Measurements from ENCODE around the gene DUSP22.
"Not testable (repeated sequence)": the region's sequence is repeated elsewhere in the genome, so short reads cannot be mapped to it uniquely, and the experiment has no call there.

The DUSP22 gene

GRCh38 chr6:291697-292505 is at the start of gene DUSP22:
Gene DUSP22, plus strand, starts transcription at chr6:292487. Its CDS starts 53 bp downstream, at chr6:292540.
- no peak for DNase-seq

GRCh38 chr6:246352-246751 is 45.9 kb upstream of the DUSP22 start:
- no peak for DNase-seq

GRCh38 chr6:247351-247750 is 44.9 kb upstream of the DUSP22 start:
- DNase-seq, result no peak

GRCh38 chr6:248046-248445 is 44.2 kb upstream of the DUSP22 start:
- DNase-seq, result not testable (repeated sequence)

- no peak for DNase-seq
Measured at GRCh38 chr6:250676-251075, 41.6 kb upstream of the DUSP22 start.

- DNase-seq, result no peak
Measured at GRCh38 chr6:251920-252319, 40.4 kb upstream of the DUSP22 start.

GRCh38 chr6:252775-253535 is 39.3 kb upstream of the DUSP22 start:
- DNase-seq, result no peak

GRCh38 chr6:254016-254415 is 38.3 kb upstream of the DUSP22 start:
- no peak for DNase-seq

GRCh38 chr6:255041-255750 is 37.1 kb upstream of the DUSP22 start:
- DNase-seq, result no peak

GRCh38 chr6:255751-256083 is 36.6 kb upstream of the DUSP22 start:
- no peak for DNase-seq

- no peak for DNase-seq
Measured at GRCh38 chr6:256169-256568, 36.1 kb upstream of the DUSP22 start.

GRCh38 chr6:257031-257725 is 35.1 kb upstream of the DUSP22 start:
- DNase-seq, result no peak

GRCh38 chr6:257774-258173 is 34.5 kb upstream of the DUSP22 start:
- no peak for DNase-seq

GRCh38 chr6:259316-259715 is 33.0 kb upstream of the DUSP22 start:
- DNase-seq, result no peak

- no peak for DNase-seq
Measured at GRCh38 chr6:259901-260508, 32.3 kb upstream of the DUSP22 start.

GRCh38 chr6:264626-265025 is 27.7 kb upstream of the DUSP22 start:
- DNase-seq, result no peak

- DNase-seq, result no peak
Measured at GRCh38 chr6:268394-268935, 23.8 kb upstream of the DUSP22 start.

- DNase-seq, result no peak
Measured at GRCh38 chr6:273551-274058, 18.7 kb upstream of the DUSP22 start.

- DNase-seq, result no peak
Measured at GRCh38 chr6:277746-278145, 14.5 kb upstream of the DUSP22 start.

- DNase-seq, result no peak
Measured at GRCh38 chr6:278494-278893, 13.8 kb upstream of the DUSP22 start.

- DNase-seq, result no peak
Measured at GRCh38 chr6:279341-280029, 12.8 kb upstream of the DUSP22 start.
